Limb (tissue), 2 donors: Measurements from ENCODE around the gene PROM2.
A peak's percentile ranks its signal among the peaks of the same experiment; 100 is the strongest.

Experiments used
- DNase-seq, 2 donors: peaks; one replicate each; pipeline ENCODE4 v3.0.0-alpha.2; 2016; ENCODE audit errors: extremely low spot score in 2 of 2

The PROM2 gene

DNA sequence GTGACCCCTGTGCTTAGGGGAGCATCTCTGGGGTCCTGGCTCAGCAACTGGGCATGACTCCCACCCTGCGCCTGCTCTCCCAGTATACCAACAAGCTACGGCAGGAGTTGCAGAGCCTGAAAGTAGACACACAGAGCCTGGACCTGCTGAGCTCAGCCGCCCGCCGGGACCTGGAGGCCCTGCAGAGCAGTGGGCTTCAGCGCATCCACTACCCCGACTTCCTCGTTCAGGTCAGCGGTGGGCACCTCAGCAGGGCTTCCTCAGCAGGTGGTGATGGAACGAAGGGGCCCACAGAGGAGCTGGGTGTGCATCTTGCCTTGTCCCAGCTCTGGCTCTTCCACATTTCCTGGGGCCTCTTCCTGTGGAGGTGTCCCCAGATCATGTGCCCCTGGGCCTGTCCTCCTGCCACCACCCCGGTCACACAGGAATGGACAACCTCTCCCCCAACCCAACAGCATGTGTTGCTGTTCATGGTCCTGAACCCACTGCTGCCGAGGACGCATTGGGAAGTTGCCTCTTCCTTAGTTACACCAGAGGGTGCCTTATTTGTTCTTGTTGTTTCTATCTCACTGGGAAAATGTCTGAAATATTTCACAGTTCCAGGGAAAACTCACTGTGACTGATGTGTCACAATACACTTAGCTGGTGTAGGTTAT is 10.8 kb downstream of the PROM2 start:
- no peak for DNase-seq

DNA sequence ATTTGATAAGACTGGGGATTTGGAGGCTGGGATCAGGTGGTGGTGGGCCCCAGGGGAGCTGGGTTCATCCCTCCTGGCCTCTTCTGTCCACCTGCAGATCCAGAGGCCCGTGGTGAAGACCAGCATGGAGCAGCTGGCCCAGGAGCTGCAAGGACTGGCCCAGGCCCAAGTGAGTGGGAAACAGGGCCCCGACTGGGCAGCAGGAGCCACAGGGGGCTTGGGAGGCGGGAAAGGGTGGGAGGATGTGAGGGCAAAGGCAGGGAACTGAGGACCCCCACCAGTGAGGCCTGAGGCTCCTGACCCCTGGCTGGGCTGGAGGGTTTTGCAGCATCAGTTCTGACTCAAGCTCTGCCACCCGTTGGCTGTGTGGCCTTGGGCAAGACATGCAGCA is 11.3 kb downstream of the PROM2 start:
- no peak for DNase-seq

DNA sequence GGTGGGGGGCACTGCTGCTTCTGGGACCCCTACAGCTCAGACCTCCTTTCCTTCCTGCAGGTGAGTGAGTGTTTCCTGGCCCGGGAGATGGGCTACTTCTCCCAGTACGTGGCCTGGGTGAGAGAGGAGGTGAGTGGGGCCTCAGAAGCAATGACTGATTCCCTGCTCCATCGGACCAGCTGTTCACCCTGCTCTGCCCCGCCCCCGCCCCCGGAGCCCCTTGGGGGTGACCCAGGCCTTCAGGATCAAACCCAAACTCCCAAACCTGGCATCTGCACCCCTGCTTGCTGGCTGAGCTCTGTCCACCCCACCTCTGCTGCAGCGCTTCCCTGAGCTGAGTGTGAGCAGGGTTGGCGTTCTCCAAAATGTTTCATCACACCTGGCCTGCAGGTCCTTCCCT is 13.1 kb downstream of the PROM2 start:
- no peak for DNase-seq

DNA sequence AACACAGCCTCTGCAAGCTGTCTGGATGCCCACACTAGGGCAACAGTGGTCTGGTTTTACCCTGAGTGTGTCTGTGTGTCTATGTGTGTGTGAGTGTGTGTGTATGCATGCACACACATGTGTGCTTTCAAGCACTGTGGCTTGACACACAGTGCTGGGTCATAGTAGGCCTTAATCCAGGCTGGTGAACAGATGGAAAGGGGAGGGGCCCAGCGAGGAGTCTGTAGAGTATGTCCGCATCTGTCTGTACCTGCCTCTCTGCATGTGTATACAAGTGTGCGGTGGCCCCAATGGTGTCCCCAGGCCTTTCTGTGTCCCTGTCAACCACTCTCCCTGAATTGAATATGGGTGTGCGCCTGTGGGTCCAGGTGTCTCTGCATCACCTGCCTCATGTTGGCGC is 13.6 kb downstream of the PROM2 start:
- DNase-seq: no peak

DNA sequence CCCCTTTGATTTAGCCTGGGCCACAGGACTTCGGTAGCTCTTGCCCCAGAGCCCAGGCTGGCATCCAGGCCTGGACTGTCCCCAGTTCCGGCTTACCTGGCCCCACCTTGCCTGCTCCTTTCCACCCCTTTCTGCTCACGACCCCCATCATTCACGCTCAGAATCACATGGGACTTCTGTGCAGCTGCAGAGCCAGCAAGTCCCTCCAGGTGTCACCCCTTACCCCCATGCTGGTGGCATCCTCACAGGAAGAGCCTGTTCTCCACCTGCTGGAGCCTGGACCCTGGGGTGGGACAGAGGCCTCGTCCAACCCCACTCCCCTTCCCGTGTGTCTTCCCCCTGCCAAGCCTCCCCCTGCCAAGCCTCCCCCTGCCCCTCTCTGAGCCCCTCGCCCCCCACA is 15.0 kb downstream of the PROM2 start:
- no peak for DNase-seq

DNA sequence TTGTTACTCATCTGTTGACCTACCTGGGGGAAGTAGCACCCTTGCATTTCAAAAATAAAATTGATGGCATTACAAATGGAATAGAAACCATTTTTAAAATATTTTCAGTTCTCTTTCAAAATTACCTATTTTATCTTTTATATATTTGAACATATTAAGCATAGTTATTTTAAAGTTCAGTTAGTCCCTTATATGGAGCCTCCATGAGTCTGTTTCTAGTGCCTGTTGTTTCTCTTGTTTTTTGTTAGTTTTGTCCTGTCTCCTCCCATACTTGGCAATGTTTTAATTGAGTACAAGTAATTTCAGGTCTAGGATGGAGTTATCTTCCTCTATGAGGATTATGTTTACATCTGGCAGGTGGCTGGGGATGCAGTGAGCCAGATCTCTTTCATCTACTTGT is 17.0 kb downstream of the PROM2 start:
- no peak for DNase-seq

DNA sequence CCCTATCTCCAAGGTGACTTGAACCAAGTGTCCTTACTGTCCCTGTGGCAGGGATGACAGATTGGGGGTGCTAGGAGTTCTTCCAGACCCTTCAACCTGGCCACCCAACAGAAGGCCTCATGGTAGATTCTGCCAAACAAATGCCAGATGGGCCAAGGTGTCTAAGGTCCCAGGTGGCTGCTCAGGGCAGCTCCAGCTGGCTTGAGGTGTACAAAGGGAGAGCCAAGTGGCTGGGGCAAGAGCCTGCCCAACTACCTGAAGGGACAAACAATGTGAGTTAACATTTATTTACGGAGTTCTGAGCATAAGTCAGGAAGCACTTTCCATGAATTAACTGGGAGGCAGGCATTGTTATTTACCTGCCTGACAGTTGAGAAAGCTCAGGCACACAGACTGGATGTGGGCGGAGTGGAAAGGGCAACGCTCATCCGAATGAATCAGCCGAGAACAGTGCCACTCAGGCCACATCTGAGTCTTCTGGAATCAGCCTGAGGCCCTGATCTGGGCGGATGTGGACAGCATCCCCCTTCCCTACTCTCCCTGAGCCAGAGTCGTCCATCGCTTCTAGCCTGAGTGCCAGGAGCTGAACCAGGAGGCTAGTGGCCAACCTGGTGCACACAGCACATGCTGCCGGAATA is 18.5 kb downstream of the PROM2 start:
- no peak for DNase-seq

DNA sequence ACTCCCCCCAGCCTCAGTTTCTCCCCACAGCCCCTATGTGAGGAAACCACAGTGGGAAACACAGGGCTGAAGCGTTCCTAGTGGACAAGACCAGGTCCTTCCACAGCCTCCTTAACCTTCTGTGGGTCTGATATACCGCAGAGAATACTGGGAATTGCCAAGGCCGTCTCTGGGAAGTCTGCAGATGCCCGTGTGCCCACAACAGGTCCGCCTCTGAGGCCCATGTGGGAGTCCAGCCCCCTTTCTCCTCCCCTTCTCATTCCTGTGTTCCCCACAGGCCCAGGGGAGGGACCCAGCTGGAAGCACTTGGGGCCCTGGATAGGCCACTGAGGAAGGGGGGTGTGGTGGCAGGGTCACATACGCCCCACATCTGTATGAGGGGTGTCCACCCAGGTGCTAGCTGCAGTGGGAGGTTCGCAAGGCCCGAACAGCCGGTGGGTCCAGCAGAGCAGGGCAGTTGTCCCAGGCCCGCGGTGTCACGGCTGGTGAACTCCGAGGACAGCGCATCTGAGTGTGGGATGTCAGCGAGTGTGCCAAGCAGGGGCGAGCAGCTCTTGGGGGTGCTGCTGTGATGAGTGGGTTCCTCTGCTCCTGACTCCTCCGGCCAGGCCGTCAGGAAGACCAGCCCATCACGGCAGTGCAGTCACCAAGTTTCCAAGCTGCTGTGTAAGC is 20.5 kb downstream of the PROM2 start:
- DNase-seq: no peak

DNA sequence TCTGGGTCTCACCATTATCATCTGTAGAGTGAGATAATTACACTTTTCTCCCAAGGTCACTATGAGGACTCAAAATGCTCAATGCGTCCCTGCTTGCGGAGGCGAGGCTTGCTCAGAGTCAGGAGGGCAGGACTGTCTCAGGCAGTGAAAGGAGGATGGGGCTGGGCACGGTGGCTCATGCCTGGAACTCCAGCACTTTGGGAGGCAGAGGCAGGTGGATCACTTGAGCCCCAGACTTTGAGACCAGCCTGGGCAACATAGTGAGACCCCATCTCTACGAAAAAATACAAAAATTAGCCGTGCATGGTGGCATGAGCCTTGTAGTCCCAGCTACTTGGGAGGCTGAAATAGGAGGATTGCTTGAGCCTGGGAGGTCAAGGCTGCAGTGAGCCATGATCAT is 21.1 kb downstream of the PROM2 start:
- no peak for DNase-seq

DNA sequence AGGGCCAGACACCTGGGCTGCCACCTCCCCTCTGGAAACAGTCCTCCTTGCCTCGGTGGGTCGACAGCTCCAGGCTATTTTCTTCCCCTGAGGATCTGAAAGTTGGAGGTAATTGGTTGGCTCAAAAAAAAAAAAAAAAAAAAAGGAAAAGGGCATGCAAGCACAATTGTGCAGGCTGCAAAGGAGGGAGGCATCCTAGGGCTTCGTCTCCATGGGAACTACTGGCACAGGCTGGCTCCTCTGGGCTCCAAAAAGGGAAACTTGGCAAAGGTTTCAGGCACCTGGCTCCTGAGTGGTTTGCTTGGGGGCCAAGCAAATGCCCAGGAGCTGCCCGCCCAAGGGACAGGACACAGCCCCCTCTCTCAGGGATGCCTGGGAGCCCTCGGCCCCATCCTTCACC is 21.8 kb downstream of the PROM2 start:
- no peak for DNase-seq

DNA sequence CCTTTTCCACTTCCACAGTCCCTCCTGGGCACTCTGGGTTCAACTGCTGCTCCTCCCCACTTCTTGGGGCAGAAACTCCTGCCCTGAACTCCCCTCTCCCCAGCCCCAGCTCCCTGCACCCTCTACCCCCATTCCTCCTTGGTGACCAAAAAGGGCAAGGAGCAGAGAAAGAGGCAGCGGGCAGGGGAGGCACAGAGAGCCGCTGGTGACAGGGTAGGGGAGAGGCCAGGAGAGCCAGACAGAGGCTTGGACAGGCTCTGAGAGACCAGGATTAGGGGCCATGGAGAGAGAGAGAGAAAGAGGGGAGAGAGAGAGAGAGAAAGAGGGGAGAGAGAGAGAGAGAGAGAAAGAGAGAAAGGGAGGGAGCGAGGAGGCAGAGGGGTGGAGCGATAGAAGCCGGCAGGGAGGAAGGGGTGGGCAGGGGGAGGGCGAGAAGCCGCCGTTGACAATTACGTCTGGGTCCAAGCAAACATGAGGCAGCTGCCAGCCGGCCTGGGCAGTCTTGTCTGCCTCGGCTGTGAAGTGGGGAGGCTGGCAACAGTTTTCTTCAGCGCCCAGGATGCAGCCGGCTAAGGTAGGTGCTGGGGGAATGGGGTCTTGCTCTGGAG is 22.7 kb downstream of the PROM2 start, which contains the start of gene KCNIP3:
TSS of gene KCNIP3 (plus strand) at position 468 of the 608 bp plus-strand sequence. CDS start at position 560, 92 bp downstream.
- peak; percentile 40 to 72 for DNase-seq

DNA sequence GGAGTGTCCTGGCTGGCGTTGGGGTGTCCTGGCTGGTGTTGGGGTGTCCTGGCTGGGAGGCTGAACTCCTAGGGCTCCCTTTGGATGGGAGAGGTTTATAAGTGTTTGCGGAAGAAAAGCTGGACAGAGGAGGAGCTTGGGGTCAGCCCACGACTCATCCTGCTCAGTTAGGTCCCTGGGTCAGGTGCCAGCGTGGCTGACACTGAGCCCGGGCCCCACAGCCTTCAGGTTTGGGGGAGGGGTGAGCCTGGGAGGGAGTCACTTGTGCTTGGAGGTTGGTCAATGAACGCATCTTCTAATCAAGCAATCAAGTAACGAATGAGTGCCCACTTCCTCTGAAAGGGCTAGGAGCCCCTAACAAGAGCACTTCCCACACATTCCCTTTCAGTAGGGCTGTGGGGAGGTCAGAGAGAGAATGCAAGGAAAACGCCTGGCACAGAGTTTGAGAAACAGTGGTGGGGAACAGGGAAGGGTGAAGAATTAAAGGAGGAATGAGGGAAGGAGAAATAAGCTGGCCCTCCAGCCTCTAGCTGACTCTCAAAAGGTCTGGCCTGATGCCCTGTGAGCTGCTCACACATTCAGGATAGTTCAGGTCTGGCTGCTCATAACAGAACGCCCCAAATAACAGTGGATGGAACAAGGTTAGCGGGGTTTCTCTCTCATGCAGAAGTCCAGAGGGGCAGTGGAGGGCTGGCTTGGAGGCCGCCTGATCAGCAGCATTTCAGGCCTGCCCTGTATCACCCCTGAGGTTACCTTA is 23.6 kb downstream of the PROM2 start:
- DNase-seq: no peak

DNA sequence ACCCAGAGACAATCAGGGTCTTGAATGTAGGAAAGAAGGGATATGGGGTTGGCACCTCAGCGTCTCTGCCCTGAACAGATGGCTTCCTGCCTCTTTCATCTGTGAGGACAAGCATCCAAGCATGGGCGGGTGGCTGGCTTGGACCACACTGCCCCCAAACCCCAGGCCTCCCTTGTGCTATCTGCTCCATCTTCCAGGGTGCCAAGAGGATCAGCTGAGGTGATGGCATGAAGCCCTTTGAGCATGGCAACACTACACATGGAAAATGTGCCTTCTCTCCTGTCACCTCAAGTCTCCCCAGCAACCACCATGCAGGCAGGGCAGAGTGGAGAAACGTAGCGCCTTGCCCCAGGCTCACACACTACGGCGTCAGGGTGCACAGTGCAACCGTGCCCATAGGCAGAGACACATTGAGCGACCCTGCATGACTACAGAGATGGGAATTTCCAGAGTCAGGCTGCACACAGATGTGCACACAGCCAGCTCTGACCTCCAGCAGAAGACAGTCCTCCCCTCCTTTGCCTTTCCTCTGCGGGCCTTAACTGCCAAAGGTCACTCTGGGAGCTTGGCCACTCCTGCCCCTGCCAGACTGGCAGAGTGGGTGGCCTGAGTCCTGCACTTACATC is 24.4 kb downstream of the PROM2 start:
- DNase-seq: no peak

DNA sequence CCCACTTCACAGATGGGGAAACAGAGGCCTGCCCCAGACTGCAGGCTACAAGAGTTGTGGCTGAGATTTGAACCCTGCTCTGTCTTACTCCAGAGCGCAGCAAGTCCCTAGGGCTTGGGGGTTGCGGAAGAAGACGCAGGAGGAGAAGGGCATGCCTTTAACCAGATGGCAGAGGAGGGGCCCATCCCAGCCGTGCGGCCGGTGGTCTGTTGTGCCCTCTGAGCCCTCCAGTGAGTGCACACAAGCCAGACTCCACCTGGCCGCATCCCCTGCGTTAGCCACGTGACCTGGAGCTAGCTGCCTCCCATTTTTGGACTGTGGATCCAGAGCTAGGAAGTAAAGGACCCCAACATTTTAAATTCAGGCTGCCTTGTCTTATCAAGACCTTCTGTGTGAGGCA is 25.7 kb downstream of the PROM2 start:
- DNase-seq: no peak

DNA sequence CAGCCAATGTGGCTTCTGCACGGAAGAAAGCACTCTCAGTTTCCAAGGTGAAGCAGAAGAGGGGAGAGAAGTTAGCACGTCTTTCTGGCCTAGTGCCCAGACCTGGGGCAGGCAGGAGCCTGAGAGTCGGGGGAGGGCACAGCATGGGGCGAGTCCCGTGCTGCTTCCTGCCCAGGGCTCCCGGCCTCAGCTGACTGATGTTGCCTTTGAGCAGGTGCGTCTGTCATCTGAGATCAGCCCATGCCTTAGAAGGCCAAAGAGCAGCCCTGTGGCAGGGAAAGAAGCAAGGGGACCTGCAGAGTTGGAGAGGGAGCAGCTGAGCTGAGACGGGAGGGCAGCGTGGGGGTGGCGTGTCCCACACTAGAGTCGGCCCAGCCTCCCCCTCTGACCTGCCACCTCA is 26.2 kb downstream of the PROM2 start:
- DNase-seq: no peak

DNA sequence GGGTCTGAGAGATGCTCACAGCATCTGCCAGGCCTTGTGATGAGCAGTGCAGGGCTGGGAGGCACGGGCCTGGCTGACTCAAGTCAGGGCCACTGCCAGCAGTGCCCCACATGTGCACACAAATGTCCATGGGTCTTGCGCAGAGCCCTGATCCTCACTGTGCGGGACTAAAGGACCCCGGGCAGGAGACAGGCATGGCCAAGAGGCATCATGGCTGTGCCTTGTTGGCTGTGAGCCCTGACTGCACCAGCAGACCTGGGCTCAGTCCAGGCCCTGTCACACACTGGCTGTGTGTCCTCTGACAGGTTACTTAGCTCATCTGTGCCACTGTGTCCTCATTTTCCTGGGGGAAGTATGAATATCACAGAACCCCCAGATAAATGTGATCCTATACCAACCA is 26.9 kb downstream of the PROM2 start:
- DNase-seq: no peak

DNA sequence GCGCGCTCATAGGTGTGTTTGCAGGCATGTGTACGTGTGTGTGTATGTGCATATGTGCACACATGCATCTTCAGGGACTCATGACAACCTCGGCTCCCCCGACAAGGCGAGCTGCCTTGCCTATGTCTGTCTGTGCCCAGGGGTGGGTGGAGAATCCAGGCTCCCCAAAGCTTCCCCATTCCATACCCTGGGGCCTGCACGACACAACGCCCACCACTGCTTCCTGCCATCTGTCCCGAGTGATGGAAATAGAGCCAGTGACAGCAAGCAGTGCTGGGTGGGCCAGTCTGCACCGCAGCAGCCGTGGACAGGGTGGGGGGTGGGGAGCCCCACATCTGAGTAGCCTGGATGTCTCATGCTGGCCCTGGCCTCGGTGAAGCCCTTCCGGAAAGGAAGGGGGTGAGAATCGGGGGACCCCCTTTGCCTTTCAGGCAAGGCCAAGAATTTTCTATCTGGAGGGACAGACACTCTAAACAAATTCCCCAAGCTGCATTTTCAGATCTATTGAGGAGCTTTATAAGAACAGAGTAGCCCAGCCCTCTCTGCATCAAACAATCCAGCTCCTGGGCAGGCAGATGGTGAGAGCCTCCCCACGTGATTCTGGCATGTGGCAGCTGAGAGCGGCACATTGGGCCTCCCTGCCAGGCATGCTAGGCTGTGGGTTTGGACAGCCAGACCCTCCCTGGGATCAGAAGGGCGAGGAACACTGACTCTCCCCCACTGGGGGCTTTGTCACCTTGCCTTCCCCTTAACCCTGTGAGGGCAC is 27.8 kb downstream of the PROM2 start:
- no peak for DNase-seq

DNA sequence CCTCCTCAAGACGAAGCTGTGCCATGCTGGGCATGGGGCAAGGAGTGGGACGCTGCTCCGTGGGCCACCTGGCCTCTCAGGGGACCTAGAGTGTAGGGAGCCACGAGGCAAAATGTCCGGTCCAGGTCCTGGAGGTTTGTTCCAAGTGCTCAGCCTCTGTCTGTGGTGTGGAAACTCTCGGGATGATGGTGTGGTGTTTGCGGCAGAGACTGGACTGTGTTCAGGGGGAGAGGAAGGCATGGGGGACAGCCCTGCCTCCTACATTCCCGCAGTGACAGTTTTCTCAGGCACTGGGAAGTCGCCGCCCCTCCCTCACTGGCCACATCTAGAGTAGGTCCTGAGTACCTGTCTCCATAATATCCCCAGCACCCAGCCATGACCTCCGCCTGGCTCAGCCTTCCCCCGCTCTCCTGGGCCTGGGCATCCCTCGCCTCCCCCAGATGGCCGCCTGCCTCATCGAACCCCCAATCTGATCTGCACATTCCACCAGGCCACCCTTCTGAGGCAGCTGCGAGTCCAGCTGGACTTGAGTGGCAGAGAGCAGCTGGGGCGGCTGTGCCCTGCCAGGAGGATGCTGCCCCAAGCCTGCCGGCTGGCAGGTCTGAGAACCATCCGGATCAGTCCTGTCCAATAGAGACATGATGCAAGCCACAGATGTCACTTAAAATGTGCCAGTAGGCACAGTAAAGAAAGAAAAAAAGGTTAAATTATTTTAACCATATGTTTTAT is 29.1 kb downstream of the PROM2 start:
- DNase-seq: peak; percentile 52 to 67

DNA sequence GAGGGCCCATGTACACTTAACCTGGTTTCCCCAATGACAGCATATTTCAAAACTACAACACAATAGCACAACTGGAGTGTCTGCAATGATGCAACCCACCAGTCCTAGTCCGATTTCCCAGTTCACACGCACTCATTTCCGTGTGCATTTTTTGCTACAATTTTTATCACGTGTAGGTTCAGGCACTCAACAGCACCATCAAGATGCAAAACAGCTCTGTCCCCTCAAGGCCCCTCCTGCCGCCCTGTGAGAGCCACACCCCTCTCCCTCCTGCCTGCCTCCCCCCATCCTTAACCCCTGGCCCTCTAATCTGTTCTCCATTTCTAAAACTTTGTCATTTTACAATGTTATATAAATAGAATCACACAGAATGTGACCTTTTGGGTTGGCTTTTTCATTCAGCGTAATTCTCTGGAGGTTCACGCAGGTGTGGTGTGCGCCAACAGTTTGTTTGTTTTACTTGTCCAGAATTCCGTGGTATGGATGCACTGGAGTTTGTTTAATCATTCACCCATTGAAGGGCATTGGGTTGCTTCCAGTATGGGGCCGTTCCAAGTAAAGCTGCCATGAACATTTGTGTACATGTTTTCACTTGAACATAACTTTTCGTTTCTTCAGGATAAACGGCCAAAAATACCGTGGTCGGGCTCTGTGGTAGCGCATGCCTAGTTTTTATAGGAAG is 31.3 kb downstream of the PROM2 start:
- DNase-seq: no peak
